ENCODE data around the gene OR2A25. TPM values are rescaled to one million over a fixed set of nuclear protein-coding genes. Genes with fewer than 3 reads are reported as not detected.

The OR2A25 gene
- polyA plus RNA-seq, 3 donors: not detected

DNA sequence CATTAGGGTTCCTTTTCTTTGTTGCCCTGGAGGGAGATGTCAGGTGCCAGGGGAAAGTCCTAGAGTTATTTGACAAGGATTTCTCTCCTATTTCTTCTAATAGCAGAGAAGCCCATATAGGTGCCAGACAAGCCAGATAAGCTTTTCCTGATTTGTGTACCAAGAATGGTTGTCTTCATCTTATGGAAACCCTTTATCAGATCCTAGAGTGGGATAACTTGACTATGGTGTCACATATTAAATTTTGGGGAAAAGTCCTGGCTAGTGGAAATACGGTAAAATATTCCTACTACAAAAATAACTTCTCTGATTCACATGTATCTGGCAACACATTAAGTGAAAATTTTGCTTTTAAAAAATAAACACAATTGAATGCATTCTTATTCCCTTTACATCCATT lies 17.6 kb downstream of the OR2A25 start:
- H3K27me3 ChIP-seq (ENCODE audit: control insufficient read depth in 2 of 2, insufficient read depth in 2 of 2, low read length in 2 of 2): no peaks in the 10 kb centered on the region
- H3K27ac Mint-ChIP-seq: no peak overlapping the region
- peaks cover 0 to 5% (median 0%) of the 10 kb centered on the region in 3 donors for H3K27me3 Mint-ChIP-seq (ENCODE audit: low read depth in 3 of 3)
- no CpG with 5 or more reads among the region's 1 CpG for WGBS (ENCODE audit: insufficient coverage)
- H2AFZ ChIP-seq (ENCODE audit: insufficient read depth, low read depth, low read length, poor library complexity, severe bottlenecking): no peak overlapping the region
- peaks cover 0 to 5% (median 2%) of the 10 kb centered on the region in 7 donors for H3K9me3 Mint-ChIP-seq
- no peaks in the 10 kb centered on the region for H3K79me2 ChIP-seq (ENCODE audit: insufficient read depth, low read length)
- H3K9ac ChIP-seq (ENCODE audit: insufficient read depth, low read length, poor library complexity, severe bottlenecking): no peak overlapping the region
- H3K36me3 ChIP-seq (replicated peaks in 1 of 2; ENCODE audit: control insufficient read depth in 1 of 2, insufficient read depth in 2 of 2, low read length in 2 of 2): no peaks in the 10 kb centered on the region
- no peaks in the 10 kb centered on the region for H3K4me1 ChIP-seq (ENCODE audit: control insufficient read depth in 1 of 2, insufficient read depth in 2 of 2, low read length in 2 of 2)
- H3K4me3 ChIP-seq (replicated peaks in 1 of 3; ENCODE audit: low read depth in 2 of 3, low read length in 3 of 3): no peak overlapping the region
- H3K4me3 Mint-ChIP-seq: no peak overlapping the region
- no peaks in the 10 kb centered on the region for H3K36me3 Mint-ChIP-seq
- TF ChIP-seq, protein P1, sequence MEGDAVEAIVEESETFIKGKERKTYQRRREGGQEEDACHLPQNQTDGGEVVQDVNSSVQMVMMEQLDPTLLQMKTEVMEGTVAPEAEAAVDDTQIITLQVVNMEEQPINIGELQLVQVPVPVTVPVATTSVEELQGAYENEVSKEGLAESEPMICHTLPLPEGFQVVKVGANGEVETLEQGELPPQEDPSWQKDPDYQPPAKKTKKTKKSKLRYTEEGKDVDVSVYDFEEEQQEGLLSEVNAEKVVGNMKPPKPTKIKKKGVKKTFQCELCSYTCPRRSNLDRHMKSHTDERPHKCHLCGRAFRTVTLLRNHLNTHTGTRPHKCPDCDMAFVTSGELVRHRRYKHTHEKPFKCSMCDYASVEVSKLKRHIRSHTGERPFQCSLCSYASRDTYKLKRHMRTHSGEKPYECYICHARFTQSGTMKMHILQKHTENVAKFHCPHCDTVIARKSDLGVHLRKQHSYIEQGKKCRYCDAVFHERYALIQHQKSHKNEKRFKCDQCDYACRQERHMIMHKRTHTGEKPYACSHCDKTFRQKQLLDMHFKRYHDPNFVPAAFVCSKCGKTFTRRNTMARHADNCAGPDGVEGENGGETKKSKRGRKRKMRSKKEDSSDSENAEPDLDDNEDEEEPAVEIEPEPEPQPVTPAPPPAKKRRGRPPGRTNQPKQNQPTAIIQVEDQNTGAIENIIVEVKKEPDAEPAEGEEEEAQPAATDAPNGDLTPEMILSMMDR (IDR thresholded peaks at IDR 0.05): no peak
- H3K4me1 Mint-ChIP-seq: no peaks in the 10 kb centered on the region
- intact Hi-C loops (cut with micrococcal nuclease): no loop called here
- H3K27ac ChIP-seq (ENCODE audit: low read depth in 1 of 2, low read length in 2 of 2): no peak overlapping the region
- no peak overlapping the region for H3K4me2 ChIP-seq (replicated peaks; ENCODE audit: extremely low read depth, low read length, poor library complexity, severe bottlenecking)
- no peaks in the 10 kb centered on the region for H4K20me1 ChIP-seq (ENCODE audit: insufficient read depth, low read length)
- no peak for DNase-seq
- no peaks in the 10 kb centered on the region for H3K9me3 ChIP-seq (replicated peaks in 1 of 2; ENCODE audit: control insufficient read depth in 1 of 2, insufficient read depth in 1 of 2, low read length in 2 of 2)

DNA sequence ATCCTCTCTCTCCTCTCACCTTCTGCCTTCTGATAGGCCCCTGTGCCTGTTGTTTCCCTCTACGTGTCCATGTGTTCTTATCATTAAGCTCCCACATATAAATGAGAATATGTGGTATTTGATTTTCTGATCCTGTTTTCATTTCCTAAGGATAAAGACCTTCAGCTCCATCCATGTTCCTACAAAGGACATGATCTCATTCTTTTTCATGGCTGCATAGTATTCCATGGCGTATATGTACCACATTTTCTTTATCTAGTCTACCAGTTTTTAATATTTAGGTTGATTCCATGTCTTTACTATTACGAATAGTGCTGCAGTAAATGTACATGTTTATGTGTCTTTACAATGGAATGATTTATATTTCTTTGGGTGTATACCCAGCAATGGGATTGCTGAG lies 21.1 kb downstream of the OR2A25 start:
- Histone ChIP-seq H3K4me3 (replicated peaks in 1 of 3; ENCODE audit: low read depth in 2 of 3, low read length in 3 of 3) (no peak overlapping the region), H3K27me3 (ENCODE audit: control insufficient read depth in 2 of 2, insufficient read depth in 2 of 2, low read length in 2 of 2) (no peaks in the 10 kb centered on the region), H4K20me1 (ENCODE audit: insufficient read depth, low read length) (no peaks in the 10 kb centered on the region), H3K4me2 (replicated peaks; ENCODE audit: extremely low read depth, low read length, poor library complexity, severe bottlenecking) (no peak overlapping the region), H3K36me3 (replicated peaks in 1 of 2; ENCODE audit: control insufficient read depth in 1 of 2, insufficient read depth in 2 of 2, low read length in 2 of 2) (no peaks in the 10 kb centered on the region), H3K9me3 (replicated peaks in 1 of 2; ENCODE audit: control insufficient read depth in 1 of 2, insufficient read depth in 1 of 2, low read length in 2 of 2) (peaks cover 0 to 6% of the 10 kb centered on the region in 2 donors), H3K27ac (ENCODE audit: low read depth in 1 of 2, low read length in 2 of 2) (no peak overlapping the region), H2AFZ (ENCODE audit: insufficient read depth, low read depth, low read length, poor library complexity, severe bottlenecking) (no peak overlapping the region), H3K4me1 (ENCODE audit: control insufficient read depth in 1 of 2, insufficient read depth in 2 of 2, low read length in 2 of 2) (no peaks in the 10 kb centered on the region), H3K9ac (ENCODE audit: insufficient read depth, low read length, poor library complexity, severe bottlenecking) (no peak overlapping the region), H3K79me2 (ENCODE audit: insufficient read depth, low read length) (no peaks in the 10 kb centered on the region)
- Mint-ChIP-seq H3K4me1 (no peaks in the 10 kb centered on the region), H3K27me3 (ENCODE audit: low read depth in 3 of 3) (peaks cover 0 to 5% (median 3%) of the 10 kb centered on the region in 3 donors), H3K27ac (no peak overlapping the region), H3K4me3 (no peak overlapping the region), H3K36me3 (no peaks in the 10 kb centered on the region), H3K9me3 (peaks cover 2 to 5% (median 3%) of the 10 kb centered on the region in 7 donors)
- TF ChIP-seq, protein P1 (IDR thresholded peaks at IDR 0.05): no peak
- no CpG with 5 or more reads among the region's 3 CpGs for WGBS (ENCODE audit: insufficient coverage)
- no peak for DNase-seq
- intact Hi-C loops (cut with micrococcal nuclease): no loop called here
